NOMO-1 (cell line): ENCODE measurements around the gene ARRB1.

Source experiments
- DNase-seq, 2 experiments: peaks; one replicate each; lab custom pipeline; 2025; ENCODE audit not compliant: unreplicated experiment in 2 of 2; lab: John Stamatoyannopoulos, UW

Gene ARRB1

GRCh38 chr11:75262961-75263852, 88.3 kb downstream of the ARRB1 start:
- no peak for DNase-seq

GRCh38 chr11:75262436-75262835, 89.0 kb downstream of the ARRB1 start:
- no peak for DNase-seq

- no peak for DNase-seq
These were observed 89.5 kb downstream of the ARRB1 start for GRCh38 chr11:75261902-75262361.

- DNase-seq, result no peak
These were observed 90.9 kb downstream of the ARRB1 start for GRCh38 chr11:75260396-75261170.

- DNase-seq, result no peak
These were observed 97.1 kb downstream of the ARRB1 start for GRCh38 chr11:75254326-75254725.

GRCh38 chr11:75249704-75250103, 101.8 kb downstream of the ARRB1 start:
- DNase-seq, result no peak

- no peak for DNase-seq
These were observed 102.6 kb downstream of the ARRB1 start for GRCh38 chr11:75248924-75249256.

GRCh38 chr11:75246671-75247350, 104.7 kb downstream of the ARRB1 start:
- no peak for DNase-seq

GRCh38 chr11:75246006-75246670, 105.3 kb downstream of the ARRB1 start:
- DNase-seq, result no peak

- DNase-seq, result no peak
These were observed 106.0 kb downstream of the ARRB1 start for GRCh38 chr11:75245356-75246005.

GRCh38 chr11:75244052-75244814, 107.2 kb downstream of the ARRB1 start:
- no peak for DNase-seq

GRCh38 chr11:75242722-75243600, 108.5 kb downstream of the ARRB1 start:
- no peak for DNase-seq

- no peak for DNase-seq
These were observed 109.4 kb downstream of the ARRB1 start for GRCh38 chr11:75241906-75242644.

- DNase-seq, result peak; percentile 69 to 79
These were observed 110.2 kb downstream of the ARRB1 start for GRCh38 chr11:75241036-75241905.

GRCh38 chr11:75240311-75241035, 111.0 kb downstream of the ARRB1 start, which contains the start of gene TPBGL:
TSS of gene TPBGL (plus strand) at chr11:75240774. CDS start at chr11:75241050, 276 bp downstream.
- DNase-seq, result no peak
